ENCODE results near the gene TMEM239.
"Not testable (repeated sequence)": the region's sequence is repeated elsewhere in the genome, so short reads cannot be mapped to it uniquely, and the experiment has no call there.

Gene TMEM239

GRCh38 chr20:2816030-2816582 is at the start of gene TMEM239:
TSS of gene TMEM239 (plus strand) at chr20:2816364. CDS start at chr20:2816555, 191 bp downstream.
- TF ChIP-seq CTCF (IDR thresholded peaks at IDR 0.05; ENCODE audit: borderline replicate concordance, insufficient read depth, low read depth, low read length): no peak
- H3K4me3 ChIP-seq (ENCODE audit: low read depth, low read length): no peak within 1 kb of the TSS

- no peak overlapping the region for H3K4me3 ChIP-seq (ENCODE audit: low read depth, low read length)
- no peak for TF ChIP-seq CTCF (IDR thresholded peaks at IDR 0.05; ENCODE audit: borderline replicate concordance, insufficient read depth, low read depth, low read length)
These were observed 48.2 kb upstream of the TMEM239 start for GRCh38 chr20:2767768-2768631.

- no peak overlapping the region for H3K4me3 ChIP-seq (ENCODE audit: low read depth, low read length)
- TF ChIP-seq CTCF (IDR thresholded peaks at IDR 0.05; ENCODE audit: borderline replicate concordance, insufficient read depth, low read depth, low read length): no peak
These were observed 47.5 kb upstream of the TMEM239 start for GRCh38 chr20:2768632-2769015.

- not testable (repeated sequence) for H3K4me3 ChIP-seq (ENCODE audit: low read depth, low read length)
These were observed 46.1 kb upstream of the TMEM239 start for GRCh38 chr20:2770091-2770490.

- TF ChIP-seq CTCF (IDR thresholded peaks at IDR 0.05; ENCODE audit: borderline replicate concordance, insufficient read depth, low read depth, low read length): no peak
- no peak overlapping the region for H3K4me3 ChIP-seq (ENCODE audit: low read depth, low read length)
These were observed 44.5 kb upstream of the TMEM239 start for GRCh38 chr20:2771631-2772080.

GRCh38 chr20:2773812-2774211 is 42.4 kb upstream of the TMEM239 start:
- H3K4me3 ChIP-seq (ENCODE audit: low read depth, low read length): no peak overlapping the region
- no peak for TF ChIP-seq CTCF (IDR thresholded peaks at IDR 0.05; ENCODE audit: borderline replicate concordance, insufficient read depth, low read depth, low read length)

- TF ChIP-seq CTCF (IDR thresholded peaks at IDR 0.05; ENCODE audit: borderline replicate concordance, insufficient read depth, low read depth, low read length): no peak
- H3K4me3 ChIP-seq (ENCODE audit: low read depth, low read length): no peak overlapping the region
These were observed 41.0 kb upstream of the TMEM239 start for GRCh38 chr20:2775139-2775538.
